NK-92 (cell line): ENCODE data around the gene CTR9.

Experiments
- DNase-seq: peaks from one replicate; lab custom pipeline; 2025; ENCODE audit not compliant: unreplicated experiment; lab: John Stamatoyannopoulos, UW

CTR9 gene

GRCh38 chr11:10750838-10751580, at the start of gene CTR9:
Gene CTR9 (plus strand): TSS chr11:10751246. CDS start chr11:10751413, 167 bp downstream.
- peak; percentile 33 for DNase-seq

- no peak for DNase-seq
These were observed 49.1 kb upstream of the CTR9 start for GRCh38 chr11:10701982-10702381.

- no peak for DNase-seq
These were observed 42.9 kb upstream of the CTR9 start for GRCh38 chr11:10708131-10708530.

- no peak for DNase-seq
These were observed 41.6 kb upstream of the CTR9 start for GRCh38 chr11:10709299-10710086.

GRCh38 chr11:10715571-10715970, 35.5 kb upstream of the CTR9 start:
- no peak for DNase-seq

GRCh38 chr11:10716122-10716521, 34.9 kb upstream of the CTR9 start:
- no peak for DNase-seq

- DNase-seq, result no peak
These were observed 34.3 kb upstream of the CTR9 start for GRCh38 chr11:10716543-10717259.

- no peak for DNase-seq
These were observed 31.4 kb upstream of the CTR9 start for GRCh38 chr11:10719616-10720015.

GRCh38 chr11:10720881-10721376, 30.1 kb upstream of the CTR9 start:
- DNase-seq, result no peak

- DNase-seq, result no peak
These were observed 28.7 kb upstream of the CTR9 start for GRCh38 chr11:10722307-10722706.

GRCh38 chr11:10725114-10725906, 25.7 kb upstream of the CTR9 start:
- no peak for DNase-seq

GRCh38 chr11:10725907-10726253, 25.2 kb upstream of the CTR9 start:
- no peak for DNase-seq

- no peak for DNase-seq
These were observed 23.7 kb upstream of the CTR9 start for GRCh38 chr11:10727146-10727851.

GRCh38 chr11:10728154-10728553, 22.9 kb upstream of the CTR9 start:
- no peak for DNase-seq

- no peak for DNase-seq
These were observed 22.1 kb upstream of the CTR9 start for GRCh38 chr11:10728789-10729472.

- no peak for DNase-seq
These were observed 20.9 kb upstream of the CTR9 start for GRCh38 chr11:10730151-10730550.

- no peak for DNase-seq
These were observed 19.9 kb upstream of the CTR9 start for GRCh38 chr11:10731064-10731680.

GRCh38 chr11:10735481-10736475, 15.3 kb upstream of the CTR9 start:
- no peak for DNase-seq
